ENCODE data around the gene EML6.

EML6 gene

GRCh38 chr2:54912305-54912704, 188.8 kb downstream of the EML6 start:
- no peak overlapping the region for H3K4me3 ChIP-seq (ENCODE audit: low read depth, low read length)
- no peak for TF ChIP-seq CTCF (IDR thresholded peaks at IDR 0.05; ENCODE audit: low read depth, low read length)

GRCh38 chr2:54912893-54913292, 189.4 kb downstream of the EML6 start:
- no peak overlapping the region for H3K4me3 ChIP-seq (ENCODE audit: low read depth, low read length)
- no peak for TF ChIP-seq CTCF (IDR thresholded peaks at IDR 0.05; ENCODE audit: low read depth, low read length)

- H3K4me3 ChIP-seq (ENCODE audit: low read depth, low read length): no peak overlapping the region
- TF ChIP-seq CTCF (IDR thresholded peaks at IDR 0.05; ENCODE audit: low read depth, low read length): no peak
Measured at GRCh38 chr2:54914637-54915036, 191.2 kb downstream of the EML6 start.

- no peak overlapping the region for H3K4me3 ChIP-seq (ENCODE audit: low read depth, low read length)
- no peak for TF ChIP-seq CTCF (IDR thresholded peaks at IDR 0.05; ENCODE audit: low read depth, low read length)
Measured at GRCh38 chr2:54915101-54915500, 191.6 kb downstream of the EML6 start.

GRCh38 chr2:54916637-54917036, 193.2 kb downstream of the EML6 start:
- no peak overlapping the region for H3K4me3 ChIP-seq (ENCODE audit: low read depth, low read length)

GRCh38 chr2:54918647-54919280, 195.3 kb downstream of the EML6 start:
- TF ChIP-seq CTCF (IDR thresholded peaks at IDR 0.05; ENCODE audit: low read depth, low read length): no peak

More at GRCh38 chr2:54916637-54917036, 193.2 kb downstream of the EML6 start:
- TF ChIP-seq CTCF (IDR thresholded peaks at IDR 0.05; ENCODE audit: low read depth, low read length): no peak

GRCh38 chr2:54920660-54921059, 197.2 kb downstream of the EML6 start:
- no peak overlapping the region for H3K4me3 ChIP-seq (ENCODE audit: low read depth, low read length)
- no peak for TF ChIP-seq CTCF (IDR thresholded peaks at IDR 0.05; ENCODE audit: low read depth, low read length)

More at GRCh38 chr2:54918647-54919280, 195.3 kb downstream of the EML6 start:
- H3K4me3 ChIP-seq (ENCODE audit: low read depth, low read length): no peak overlapping the region
